ENCODE data around the gene EIF5A. TPM values are rescaled to one million over a fixed set of nuclear protein-coding genes. Genes with fewer than 3 reads are reported as not detected.

The EIF5A gene
- total RNA-seq, 1 experiment from 2014 or later, result 1,140 TPM

DNA sequence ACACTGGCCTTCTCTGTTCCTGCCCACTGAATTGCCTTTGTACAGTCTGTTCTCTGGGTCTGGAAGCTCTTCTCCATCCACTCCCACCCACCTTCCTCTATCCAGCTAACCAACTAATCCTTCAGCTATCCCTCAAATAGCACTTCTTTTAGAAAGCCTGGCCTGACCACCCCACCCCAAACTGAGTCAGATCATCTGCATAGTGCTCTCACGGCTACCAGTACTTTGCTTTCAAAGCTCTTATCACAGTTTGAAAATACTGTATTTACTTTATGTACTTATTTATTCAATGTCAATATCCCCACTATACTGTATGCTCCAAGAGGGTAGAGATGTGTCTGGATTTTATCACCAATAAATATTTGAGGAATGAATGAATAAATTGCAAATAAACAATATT lies 40.6 kb upstream of the EIF5A start:
- H3K36me3 ChIP-seq (ENCODE audit: low read depth, low read length), result no peaks in the 10 kb centered on the region
- no peak; the same call in 1 of the 2 replicates for ATAC-seq
- CTCF ChIA-PET, result no interaction called here
- H3K27ac ChIP-seq (ENCODE audit: low read length), result no peak overlapping the region
- POLR2A ChIA-PET (ENCODE audit: unreplicated experiment), result interaction anchor here (0.5 to 0.7 kb wide), 4 partner anchors 16 to 280 kb away, joined by 3 to 17 read pairs (median 4); partner anchors contain the start of gene SLC16A13
- H3K9me2 ChIP-seq (replicated peaks; ENCODE audit: low read length), result no peaks in the 10 kb centered on the region
- H3K4me3 ChIP-seq (ENCODE audit: low read length), result no peak overlapping the region
- H3K79me2 ChIP-seq (ENCODE audit: low read length), result peaks cover 10% of the 10 kb centered on the region
- H4K20me1 ChIP-seq (ENCODE audit: low read length), result no peaks in the 10 kb centered on the region
- H3K4me2 ChIP-seq (ENCODE audit: low read length), result no peak overlapping the region
- DNase-seq, result no peak
- intact Hi-C loops (cut with micrococcal nuclease), result no loop called here
- H2AFZ ChIP-seq (ENCODE audit: low read length), result no peak overlapping the region
- H3K27me3 ChIP-seq (ENCODE audit: low read length), result no peaks in the 10 kb centered on the region
- BruUV-seq (replicated peaks), result no TSS peak
- TF ChIP-seq, protein P1, sequence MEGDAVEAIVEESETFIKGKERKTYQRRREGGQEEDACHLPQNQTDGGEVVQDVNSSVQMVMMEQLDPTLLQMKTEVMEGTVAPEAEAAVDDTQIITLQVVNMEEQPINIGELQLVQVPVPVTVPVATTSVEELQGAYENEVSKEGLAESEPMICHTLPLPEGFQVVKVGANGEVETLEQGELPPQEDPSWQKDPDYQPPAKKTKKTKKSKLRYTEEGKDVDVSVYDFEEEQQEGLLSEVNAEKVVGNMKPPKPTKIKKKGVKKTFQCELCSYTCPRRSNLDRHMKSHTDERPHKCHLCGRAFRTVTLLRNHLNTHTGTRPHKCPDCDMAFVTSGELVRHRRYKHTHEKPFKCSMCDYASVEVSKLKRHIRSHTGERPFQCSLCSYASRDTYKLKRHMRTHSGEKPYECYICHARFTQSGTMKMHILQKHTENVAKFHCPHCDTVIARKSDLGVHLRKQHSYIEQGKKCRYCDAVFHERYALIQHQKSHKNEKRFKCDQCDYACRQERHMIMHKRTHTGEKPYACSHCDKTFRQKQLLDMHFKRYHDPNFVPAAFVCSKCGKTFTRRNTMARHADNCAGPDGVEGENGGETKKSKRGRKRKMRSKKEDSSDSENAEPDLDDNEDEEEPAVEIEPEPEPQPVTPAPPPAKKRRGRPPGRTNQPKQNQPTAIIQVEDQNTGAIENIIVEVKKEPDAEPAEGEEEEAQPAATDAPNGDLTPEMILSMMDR (conservative IDR thresholded peaks at IDR 0.05; ENCODE audit: low read depth, low read length), result no peak
- TF ChIP-seq EZH2 (IDR thresholded peaks at IDR 0.05; ENCODE audit: low read length, unreplicated experiment), result no peak
- no peak for TF ChIP-seq EZH2phosphoT487 (IDR thresholded peaks at IDR 0.05; ENCODE audit: borderline replicate concordance, low read length)
- peaks cover 15% of the 10 kb centered on the region for H3K4me1 ChIP-seq (ENCODE audit: insufficient read depth, low read length)
- H3K9me3 ChIP-seq (ENCODE audit: low read length), result no peaks in the 10 kb centered on the region
- H3F3A ChIP-seq (ENCODE audit: low read length, unreplicated experiment), result no peaks in the 10 kb centered on the region
- no peak overlapping the region for H3K9ac ChIP-seq (ENCODE audit: low read length)

DNA sequence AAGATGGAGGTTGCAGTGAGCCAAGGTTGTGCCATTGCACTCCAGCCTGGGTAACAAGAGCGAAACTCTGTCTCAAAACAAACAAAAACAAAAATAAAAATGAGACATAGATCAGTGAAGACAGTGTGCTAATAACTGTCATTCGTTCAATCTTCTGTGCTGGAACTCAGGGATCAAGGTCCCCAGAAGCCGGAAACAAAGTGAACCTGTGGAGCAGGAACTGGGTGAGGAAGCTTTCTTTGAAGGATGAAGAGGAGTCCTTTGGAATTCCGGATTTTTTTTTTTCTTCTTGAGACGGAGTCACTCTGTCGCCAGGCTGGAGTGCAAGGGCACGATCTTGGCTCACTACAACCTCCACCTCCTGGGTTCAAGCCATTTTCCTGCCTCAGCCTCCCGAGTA lies 28.0 kb upstream of the EIF5A start:
- H3K4me2 ChIP-seq (ENCODE audit: low read length), result no peak overlapping the region
- H3K36me3 ChIP-seq (ENCODE audit: low read depth, low read length), result no peaks in the 10 kb centered on the region
- CTCF ChIA-PET, result no interaction called here
- no peaks in the 10 kb centered on the region for H3K9me2 ChIP-seq (replicated peaks; ENCODE audit: low read length)
- no peak for ATAC-seq
- no peaks in the 10 kb centered on the region for H4K20me1 ChIP-seq (ENCODE audit: low read length)
- no peak overlapping the region for H3K27ac ChIP-seq (ENCODE audit: low read length)
- no peaks in the 10 kb centered on the region for H3K27me3 ChIP-seq (ENCODE audit: low read length)
- peaks cover 10% of the 10 kb centered on the region for H3K4me1 ChIP-seq (ENCODE audit: insufficient read depth, low read length)
- H3K4me3 ChIP-seq (ENCODE audit: low read length), result no peak overlapping the region
- intact Hi-C loops (cut with micrococcal nuclease), result no loop called here
- DNase-seq, result no peak
- POLR2A ChIA-PET (ENCODE audit: unreplicated experiment), result no interaction called here
- H3K79me2 ChIP-seq (ENCODE audit: low read length), result no peaks in the 10 kb centered on the region
- TF ChIP-seq, protein P1 (conservative IDR thresholded peaks at IDR 0.05; ENCODE audit: low read depth, low read length), result no peak
- no peak for TF ChIP-seq EZH2phosphoT487 (IDR thresholded peaks at IDR 0.05; ENCODE audit: borderline replicate concordance, low read length)
- no peak for TF ChIP-seq EZH2 (IDR thresholded peaks at IDR 0.05; ENCODE audit: low read length, unreplicated experiment)
- H3K9me3 ChIP-seq (ENCODE audit: low read length), result no peaks in the 10 kb centered on the region
- no TSS peak for BruUV-seq (replicated peaks)
- H2AFZ ChIP-seq (ENCODE audit: low read length), result no peak overlapping the region
- no peak overlapping the region for H3K9ac ChIP-seq (ENCODE audit: low read length)
- H3F3A ChIP-seq (ENCODE audit: low read length, unreplicated experiment), result no peaks in the 10 kb centered on the region

DNA sequence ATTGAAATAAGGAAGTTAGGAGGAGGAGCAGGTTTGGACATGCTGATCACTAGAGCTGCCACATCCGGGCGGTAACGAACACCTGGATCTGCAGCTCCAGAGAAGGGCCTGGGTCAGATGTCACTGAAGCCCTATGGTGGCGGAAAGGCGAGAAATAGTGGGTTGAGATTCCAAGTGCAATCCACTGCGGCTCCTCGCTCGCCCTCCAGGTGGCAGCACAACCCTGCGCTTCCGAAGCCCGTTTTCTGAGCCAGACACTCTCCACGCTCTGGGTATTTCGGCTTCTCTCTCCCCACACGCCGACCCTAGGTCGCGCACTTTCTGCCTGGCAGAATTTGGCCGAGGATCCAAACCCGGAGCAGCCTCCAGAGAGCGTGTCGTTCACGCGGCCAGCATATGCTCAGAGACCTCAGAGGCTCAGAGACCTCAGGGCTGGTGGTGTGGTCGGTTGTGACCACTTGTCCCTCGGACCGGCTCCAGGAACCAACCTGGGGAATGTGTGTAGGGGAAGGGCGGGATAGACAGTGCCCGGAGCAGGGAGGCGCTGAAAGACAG lies 26.8 kb upstream of the EIF5A start:
- no peaks in the 10 kb centered on the region for H3K9me3 ChIP-seq (ENCODE audit: low read length)
- ATAC-seq (peak; percentile 76), DNase-seq (peak; percentile 78)
- ChIA-PET POLR2A (ENCODE audit: unreplicated experiment) (interaction anchor here (0.5 to 0.6 kb wide), 2 partner anchors 16 to 205 kb away, joined by 4 to 5 read pairs; no protein-coding TSS in a partner anchor), CTCF (interaction anchor here (0.6 to 1.8 kb wide), 3 partner anchors 16 to 49 kb away, joined by 3 to 14 read pairs (median 4); no protein-coding TSS in a partner anchor)
- H3K27ac ChIP-seq (ENCODE audit: low read length), result peak overlapping the region; percentile 50
- H3K9me2 ChIP-seq (replicated peaks; ENCODE audit: low read length), result no peaks in the 10 kb centered on the region
- BruUV-seq (replicated peaks), result no TSS peak
- intact Hi-C loops (cut with micrococcal nuclease), result loop anchor here (1.0 to 2.0 kb wide), 4 partner anchors 16 to 65 kb away; partner anchors contain the start of gene ELP5
- H3K9ac ChIP-seq (ENCODE audit: low read length), result peak overlapping the region; percentile 64
- no peaks in the 10 kb centered on the region for H3K79me2 ChIP-seq (ENCODE audit: low read length)
- TF ChIP-seq, protein P1 (conservative IDR thresholded peaks at IDR 0.05; ENCODE audit: low read depth, low read length), result peak; percentile 80
- TF ChIP-seq EZH2phosphoT487 (IDR thresholded peaks at IDR 0.05; ENCODE audit: borderline replicate concordance, low read length), result no peak
- no peaks in the 10 kb centered on the region for H3K36me3 ChIP-seq (ENCODE audit: low read depth, low read length)
- no peaks in the 10 kb centered on the region for H3K27me3 ChIP-seq (ENCODE audit: low read length)
- H2AFZ ChIP-seq (ENCODE audit: low read length), result peak overlapping the region; percentile 89
- H4K20me1 ChIP-seq (ENCODE audit: low read length), result no peaks in the 10 kb centered on the region
- peak overlapping the region; percentile 71 for H3K4me3 ChIP-seq (ENCODE audit: low read length)
- H3F3A ChIP-seq (ENCODE audit: low read length, unreplicated experiment), result no peaks in the 10 kb centered on the region
- H3K4me2 ChIP-seq (ENCODE audit: low read length), result peak overlapping the region; percentile 100
- peaks cover 10% of the 10 kb centered on the region for H3K4me1 ChIP-seq (ENCODE audit: insufficient read depth, low read length)
